Gastroesophageal sphincter (tissue), 3 donors: ENCODE results near the gene PALD1.

Experiments used
- CTCF ChIP-seq, 4 experiments: fragments of 200-600 bp in 2 of 4; fragments of 450-650 bp in 2 of 4; sonication (generic) in 1 of 4; IDR thresholded peaks; one replicate each; pipeline ENCODE4 v1.5.1; 2017 to 2019; ENCODE audit warnings: antibody characterized with exemption in 4 of 4, mild to moderate bottlenecking in 2 of 4, moderate library complexity in 2 of 4
- POLR2A ChIP-seq, 2 donors: fragments of 450-650 bp; IDR thresholded peaks; one replicate each; pipeline ENCODE4 v1.6.1; 2017; ENCODE audit warnings: antibody characterized with exemption in 2 of 2, mild to moderate bottlenecking in 2 of 2, moderate library complexity in 1 of 2
- POLR2AphosphoS5 ChIP-seq: sonication (generic); formaldehyde crosslinking; IDR thresholded peaks from one replicate; pipeline ENCODE4 v1.6.1; 2017; ENCODE audit warnings: antibody characterized with exemption

- peak in 3 of 4 experiments; percentile 6 to 33 (median 20) for TF ChIP-seq CTCF (IDR thresholded peaks at IDR 0.05)
- no peak for TF ChIP-seq POLR2A (IDR thresholded peaks at IDR 0.05)
- peak; percentile 92 for TF ChIP-seq POLR2AphosphoS5
These were observed 32.3 kb downstream of the PALD1 start for GRCh38 chr10:70510904-70511303.
